Tibial nerve (tissue), 4 donors: ENCODE measurements around the gene GULP1.

Source experiments
- EP300 ChIP-seq, 2 donors: sonication (generic); formaldehyde crosslinking; IDR thresholded peaks; one replicate each; pipeline ENCODE4 v1.6.1; 2017; ENCODE audit warnings: antibody characterized with exemption in 2 of 2, mild to moderate bottlenecking in 1 of 2
- POLR2A ChIP-seq, 2 donors: fragments of 450-650 bp; IDR thresholded peaks; one replicate each; pipeline ENCODE4 v1.6.1; 2017; ENCODE audit warnings: antibody characterized with exemption in 2 of 2, mild to moderate bottlenecking in 2 of 2, moderate library complexity in 2 of 2
- TF ChIP-seq, protein P1 (sequence below), 5 experiments: fragments of 200-600 bp in 3 of 5; fragments of 450-650 bp in 2 of 5; sonication (generic) in 3 of 5; IDR thresholded peaks; one replicate each; pipeline ENCODE4 v1.5.1; 2016 to 2019; ENCODE audit warnings: antibody characterized with exemption in 5 of 5, mild to moderate bottlenecking in 3 of 5, moderate library complexity in 2 of 5

DNA sequence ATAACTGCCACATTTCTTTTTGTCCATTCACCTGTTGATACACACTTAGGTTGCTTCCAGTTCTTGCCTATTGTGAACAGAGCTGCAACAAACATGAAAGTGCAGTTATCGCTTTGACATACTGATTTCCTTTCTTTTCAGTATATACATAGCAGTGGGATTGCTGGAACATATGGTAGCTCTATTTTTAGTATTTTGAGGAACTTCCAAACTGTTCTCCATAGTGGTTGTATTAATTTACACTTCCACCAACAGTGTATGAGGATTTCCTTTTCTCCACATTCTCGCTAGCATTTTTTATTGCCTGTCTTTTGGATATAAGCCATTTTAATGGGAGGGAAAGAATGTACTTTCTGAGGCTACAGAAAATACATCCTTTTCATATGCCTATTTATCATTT is 167.4 kb downstream of the GULP1 start:
- TF ChIP-seq, protein P1, sequence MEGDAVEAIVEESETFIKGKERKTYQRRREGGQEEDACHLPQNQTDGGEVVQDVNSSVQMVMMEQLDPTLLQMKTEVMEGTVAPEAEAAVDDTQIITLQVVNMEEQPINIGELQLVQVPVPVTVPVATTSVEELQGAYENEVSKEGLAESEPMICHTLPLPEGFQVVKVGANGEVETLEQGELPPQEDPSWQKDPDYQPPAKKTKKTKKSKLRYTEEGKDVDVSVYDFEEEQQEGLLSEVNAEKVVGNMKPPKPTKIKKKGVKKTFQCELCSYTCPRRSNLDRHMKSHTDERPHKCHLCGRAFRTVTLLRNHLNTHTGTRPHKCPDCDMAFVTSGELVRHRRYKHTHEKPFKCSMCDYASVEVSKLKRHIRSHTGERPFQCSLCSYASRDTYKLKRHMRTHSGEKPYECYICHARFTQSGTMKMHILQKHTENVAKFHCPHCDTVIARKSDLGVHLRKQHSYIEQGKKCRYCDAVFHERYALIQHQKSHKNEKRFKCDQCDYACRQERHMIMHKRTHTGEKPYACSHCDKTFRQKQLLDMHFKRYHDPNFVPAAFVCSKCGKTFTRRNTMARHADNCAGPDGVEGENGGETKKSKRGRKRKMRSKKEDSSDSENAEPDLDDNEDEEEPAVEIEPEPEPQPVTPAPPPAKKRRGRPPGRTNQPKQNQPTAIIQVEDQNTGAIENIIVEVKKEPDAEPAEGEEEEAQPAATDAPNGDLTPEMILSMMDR (IDR thresholded peaks at IDR 0.05), result no peak
- TF ChIP-seq POLR2A (IDR thresholded peaks at IDR 0.05), result no peak
- no peak for TF ChIP-seq EP300 (IDR thresholded peaks at IDR 0.05)
